SK-N-SH (cell line): ENCODE results near the gene ADAMTS2. TPM values are rescaled to one million over a fixed set of nuclear protein-coding genes. Genes with fewer than 3 reads are reported as not detected.

Source experiments
- CTCF ChIA-PET: fragments of 300-600, 350-600 bp; formaldehyde crosslinking; extraction: SDS; loops from one replicate; lab custom pipeline; 2021; lab: Yijun Ruan, JAX
- POLR2A ChIA-PET: fragments of 350-600 bp; sonication (Branson Sonifier 250); formaldehyde crosslinking; extraction: SDS; loops from one replicate; lab custom pipeline; 2020; ENCODE audit warnings: antibody characterized with exemption, inconsistent platforms; lab: Yijun Ruan, JAX
- DNase-seq: peaks from one replicate; pipeline ENCODE4 v3.0.0; 2012
- H2AFZ ChIP-seq: fragments of 200-600 bp; sonication (generic); 2 replicates; pipeline ENCODE4 v1.8.1; 2016; ENCODE audit warnings: antibody characterized with exemption, mild to moderate bottlenecking, low read depth
- H3F3A ChIP-seq: fragments of 200-600 bp; sonication (generic); replicated peaks from 2 replicates; pipeline ENCODE3; 2016; ENCODE audit warnings: antibody characterized with exemption, mild to moderate bottlenecking; ENCODE audit not compliant: insufficient read depth
- H3K27ac ChIP-seq, 2 experiments: fragments of 200-500 bp in 1 of 2; fragments of 200-600 bp in 1 of 2; sonication (Bioruptor generic) in 1 of 2; sonication (generic), shearing (Covaris generic) in 1 of 2; 2 replicates each; pipeline versions ENCODE4 v1.5.1 to v1.6.1; 2014 to 2016; ENCODE audit warnings: low read depth in 2 of 2, inconsistent platforms in 1 of 2, low read length in 1 of 2, mild to moderate bottlenecking in 1 of 2, mixed read lengths in 1 of 2
- H3K27me3 ChIP-seq: fragments of 200-600 bp; sonication (generic), shearing (Covaris generic); 2 replicates; pipeline ENCODE4 v1.6.1; 2016; ENCODE audit warnings: mixed run types; ENCODE audit not compliant: insufficient read depth
- H3K36me3 ChIP-seq, 2 experiments: fragments of 200-500 bp in 1 of 2; fragments of 200-600 bp in 1 of 2; sonication (Bioruptor generic) in 1 of 2; sonication (generic) in 1 of 2; replicated peaks in 1 of 2; 2 replicates each; pipeline versions ENCODE3 to v1.5.1; 2014 to 2016; ENCODE audit warnings: low read length in 1 of 2, mild to moderate bottlenecking in 1 of 2; ENCODE audit not compliant: insufficient read depth in 2 of 2, control insufficient read depth in 1 of 2
- H3K4me1 ChIP-seq, 2 experiments: fragments of 200-500 bp in 1 of 2; fragments of 200-600 bp in 1 of 2; sonication (Bioruptor generic) in 1 of 2; sonication (generic), shearing (Covaris generic) in 1 of 2; 2 replicates each; pipeline versions ENCODE4 v1.5.1 to v1.6.1; 2014 to 2016; ENCODE audit warnings: low read depth in 1 of 2, low read length in 1 of 2, mixed run types in 1 of 2; ENCODE audit not compliant: insufficient read depth in 2 of 2, control insufficient read depth in 1 of 2
- H3K4me2 ChIP-seq: fragments of 200-600 bp; sonication (generic), shearing (Covaris generic); 2 replicates; pipeline ENCODE4 v1.6.1; 2017; ENCODE audit warnings: mixed run types
- H3K4me3 ChIP-seq, 2 experiments: fragments of 200-500 bp in 1 of 2; fragments of 200-600 bp in 1 of 2; sonication (Bioruptor generic) in 1 of 2; sonication (generic), shearing (Covaris generic) in 1 of 2; 2 replicates each; pipeline versions ENCODE4 v1.5.1 to v1.8.1; 2014 to 2016; ENCODE audit warnings: low read depth in 2 of 2, inconsistent platforms in 1 of 2, low read length in 1 of 2, mild to moderate bottlenecking in 1 of 2, mixed read lengths in 1 of 2, moderate library complexity in 1 of 2
- H3K79me2 ChIP-seq: fragments of 200-600 bp; sonication (generic); 2 replicates; pipeline ENCODE4 v1.8.1; 2017; ENCODE audit warnings: mild to moderate bottlenecking; ENCODE audit not compliant: insufficient read depth
- H3K9ac ChIP-seq: fragments of 200-600 bp; sonication (generic); 2 replicates; pipeline ENCODE4 v1.6.1; 2017; ENCODE audit warnings: mixed run types
- H3K9me2 ChIP-seq: fragments of 200-600 bp; sonication (generic); 2 replicates; pipeline ENCODE4 v1.6.1; 2017; ENCODE audit warnings: mixed run types
- H3K9me3 ChIP-seq: fragments of 200-600 bp; sonication (generic); 2 replicates; pipeline ENCODE4 v1.6.1; 2017; ENCODE audit warnings: mixed run types, mild to moderate bottlenecking, moderate library complexity
- H4K20me1 ChIP-seq: fragments of 200-600 bp; sonication (generic); 2 replicates; pipeline ENCODE4 v1.6.1; 2017; ENCODE audit warnings: mild to moderate bottlenecking, mixed run types; ENCODE audit not compliant: insufficient read depth
- EP300 ChIP-seq, 2 experiments: IDR thresholded peaks; 2 replicates each; pipeline versions ENCODE4 v1.4.0 to v1.6.1; 2012; ENCODE audit warnings: borderline replicate concordance in 1 of 2, low read depth in 1 of 2, low read length in 1 of 2
- FOXM1 ChIP-seq: IDR thresholded peaks from 2 replicates; pipeline ENCODE4 v1.4.0; 2012; ENCODE audit warnings: low read depth, mild to moderate bottlenecking
- GABPA ChIP-seq: IDR thresholded peaks from 2 replicates; pipeline ENCODE4 v1.4.0; 2012; ENCODE audit warnings: low read depth, mild to moderate bottlenecking
- GATA2 ChIP-seq: sonication (generic); formaldehyde crosslinking; IDR thresholded peaks from 2 replicates; pipeline ENCODE4 v1.5.0; 2020; ENCODE audit warnings: mild to moderate bottlenecking, missing genetic modification reagents
- JUND ChIP-seq: IDR thresholded peaks from 2 replicates; pipeline ENCODE4 v1.4.0; 2012
- RCOR1 ChIP-seq: fragments of 150-350 bp; IDR thresholded peaks from 2 replicates; pipeline ENCODE4 v1.6.1; 2017; ENCODE audit warnings: antibody characterized with exemption, low read length
- USF2 ChIP-seq: fragments of 150-350 bp; IDR thresholded peaks from 2 replicates; pipeline ENCODE4 v1.6.1; 2017; ENCODE audit warnings: antibody characterized with exemption, low read length, low read depth, borderline replicate concordance
- ZBTB33 ChIP-seq: IDR thresholded peaks from 2 replicates; pipeline ENCODE4 v1.4.0; 2012; ENCODE audit warnings: low read depth, borderline replicate concordance
- WGBS: methylation state at CpG from one replicate; pipeline ENCODE4 v1.1.6; 2017; ENCODE audit warnings: low lambda C conversion rate; 5-methylcytosine and 5-hydroxymethylcytosine counted together
- polyA plus RNA-seq, 3 experiments: library from polyadenylated mRNA; depleted of rRNA; stranded (reverse); fragments of >200 nt; gene quantifications; 2 replicates each; pipeline ENCODE4 v1.2.3, GENCODE V29; 2012
- TF ChIP-seq, protein P1 (sequence below): IDR thresholded peaks from 2 replicates; pipeline ENCODE4; 2012

The ADAMTS2 gene
- polyA plus RNA-seq, 1 of the 3 experiments (the other 2 are of a cell fraction), result 0.12 TPM

DNA sequence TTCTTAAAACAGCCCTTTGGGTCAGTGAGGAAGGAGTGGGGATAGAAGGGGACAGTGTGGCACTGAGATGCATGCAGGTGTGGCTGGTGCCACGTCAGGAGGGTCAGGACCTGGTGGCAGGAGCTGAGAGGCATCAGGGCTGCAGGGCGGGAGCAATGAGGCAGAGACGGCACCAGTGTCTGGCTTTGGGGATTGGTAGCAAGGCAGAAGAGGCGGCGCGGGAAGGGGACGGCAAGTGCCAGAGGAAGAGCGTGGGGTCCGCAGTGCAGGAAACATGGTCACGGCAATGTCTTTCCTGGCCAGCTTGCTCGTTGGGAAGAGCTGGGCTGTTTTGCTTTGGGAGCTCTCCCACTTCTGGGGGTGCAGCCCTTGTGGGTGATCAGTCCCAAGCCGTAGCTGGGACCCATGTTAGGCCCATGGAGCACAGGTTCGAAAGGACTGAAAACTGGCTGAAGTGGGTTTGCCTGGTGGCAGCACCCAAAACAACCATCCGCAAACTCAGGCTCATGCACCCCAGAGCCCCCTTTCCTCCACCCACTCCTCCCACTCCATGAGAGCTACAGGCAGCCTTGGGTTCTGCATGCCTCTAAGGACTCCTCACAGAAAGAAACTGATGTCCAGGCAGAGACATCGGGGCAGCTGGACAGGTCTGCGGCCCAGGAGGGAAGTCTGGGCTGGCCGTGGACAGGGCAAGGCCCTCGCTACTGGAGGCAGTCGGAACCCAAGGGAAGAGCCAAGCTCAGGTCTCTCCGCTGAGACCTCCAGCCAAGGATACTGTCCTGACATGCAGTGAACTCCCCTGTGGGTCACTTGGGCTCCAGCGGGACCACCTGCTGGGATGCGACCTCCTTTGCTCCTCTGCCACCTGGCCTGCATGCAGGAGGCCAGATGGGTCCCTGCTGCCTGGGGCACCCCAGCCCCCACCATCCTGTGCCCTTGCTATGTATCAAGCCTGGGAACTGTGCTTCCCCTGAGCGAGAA lies 180.6 kb downstream of the ADAMTS2 start:
- H3F3A ChIP-seq, result no peaks in the 10 kb centered on the region
- no peak overlapping the region; a peak in 1 of 4 replicates for H3K27ac ChIP-seq
- H3K9me2 ChIP-seq, result no peaks in the 10 kb centered on the region
- ChIA-PET POLR2A (no interaction called here), CTCF (interaction anchor here (0.7 to 7.1 kb wide), 5 partner anchors 96 to 331 kb away, joined by 3 to 104 read pairs (median 46); no protein-coding TSS in a partner anchor)
- H4K20me1 ChIP-seq, result no peaks in the 10 kb centered on the region
- WGBS, result 64% methylated on average over 17 of the region's 23 CpGs
- DNase-seq, result no peak
- H3K4me2 ChIP-seq, result no peak overlapping the region
- no peak overlapping the region for H2AFZ ChIP-seq
- no peaks in the 10 kb centered on the region for H3K36me3 ChIP-seq
- TF ChIP-seq, protein P1, sequence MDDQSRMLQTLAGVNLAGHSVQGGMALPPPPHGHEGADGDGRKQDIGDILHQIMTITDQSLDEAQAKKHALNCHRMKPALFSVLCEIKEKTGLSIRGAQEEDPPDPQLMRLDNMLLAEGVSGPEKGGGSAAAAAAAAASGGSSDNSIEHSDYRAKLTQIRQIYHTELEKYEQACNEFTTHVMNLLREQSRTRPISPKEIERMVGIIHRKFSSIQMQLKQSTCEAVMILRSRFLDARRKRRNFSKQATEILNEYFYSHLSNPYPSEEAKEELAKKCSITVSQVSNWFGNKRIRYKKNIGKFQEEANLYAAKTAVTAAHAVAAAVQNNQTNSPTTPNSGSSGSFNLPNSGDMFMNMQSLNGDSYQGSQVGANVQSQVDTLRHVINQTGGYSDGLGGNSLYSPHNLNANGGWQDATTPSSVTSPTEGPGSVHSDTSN, result no peak
- TF ChIP-seq RCOR1, result no peak
- TF ChIP-seq USF2, result no peak
- TF ChIP-seq FOXM1, result no peak
- TF ChIP-seq GABPA, result no peak
- no peak for TF ChIP-seq GATA2 (CRISPR knock-in tag)
- no peak overlapping the region for H3K4me3 ChIP-seq
- H3K9me3 ChIP-seq, result no peaks in the 10 kb centered on the region
- H3K9ac ChIP-seq, result no peak overlapping the region
- H3K79me2 ChIP-seq, result no peaks in the 10 kb centered on the region
- no peaks in the 10 kb centered on the region for H3K27me3 ChIP-seq
- peaks cover 0 to 20% of the 10 kb centered on the region in 2 experiments; a peak in 1 of 4 replicates for H3K4me1 ChIP-seq

- TF ChIP-seq ZBTB33, result no peak
- no peak for TF ChIP-seq EP300 (IDR thresholded peaks at IDR 0.05; ENCODE audit: borderline replicate concordance in 1 of 2, low read depth in 1 of 2, low read length in 1 of 2)
- TF ChIP-seq FOXM1, result no peak
- TF ChIP-seq RCOR1, result no peak
- no peak for TF ChIP-seq JUND
- Histone ChIP-seq H2AFZ (no peak overlapping the region), H3K4me1 (peaks cover 0 to 17% of the 10 kb centered on the region in 2 experiments; a peak in 1 of 4 replicates), H3K9me2 (no peaks in the 10 kb centered on the region), H3K27me3 (no peaks in the 10 kb centered on the region), H3K4me3 (no peak overlapping the region), H3K79me2 (no peaks in the 10 kb centered on the region), H3K9me3 (no peaks in the 10 kb centered on the region), H3K9ac (no peak overlapping the region), H3F3A (no peaks in the 10 kb centered on the region), H4K20me1 (no peaks in the 10 kb centered on the region), H3K27ac (no peak overlapping the region), H3K36me3 (no peaks in the 10 kb centered on the region), H3K4me2 (no peak overlapping the region)
- ChIA-PET POLR2A (no interaction called here), CTCF (interaction anchor here (0.8 to 7.1 kb wide), 3 partner anchors 98 to 161 kb away, joined by 5 to 104 read pairs (median 46); no protein-coding TSS in a partner anchor)
- no peak for DNase-seq
- 25% methylated on average over 13 of the region's 15 CpGs for WGBS
Observed at GRCh38 chr5:179163236-179164155, 181.8 kb downstream of the ADAMTS2 start.
